OCI-LY7 (cell line): ENCODE data around the gene AAK1. TPM values are rescaled to one million over a fixed set of nuclear protein-coding genes. Genes with fewer than 3 reads are reported as not detected.

Experiments used
- BruUV-seq: library from RNA; stranded (reverse); fragments of 400-500 nt; replicated peaks from 2 replicates; lab custom pipeline; 2021; lab: Mats Ljungman, UMichigan
- CTCF ChIA-PET: fragments of 300-600 bp; sonication (Branson Sonifier 250); formaldehyde crosslinking; loops from one replicate; lab custom pipeline; 2022; ENCODE audit warnings: antibody characterized with exemption; ENCODE audit not compliant: unreplicated experiment; lab: Charles Lee
- POLR2A ChIA-PET: fragments of 300-600 bp; sonication (Branson Sonifier 250); formaldehyde crosslinking; loops from one replicate; lab custom pipeline; 2022; ENCODE audit warnings: antibody characterized with exemption; lab: Charles Lee
- DNase-seq: peaks from one replicate; pipeline ENCODE4 v3.0.0-alpha.2; 2015; ENCODE audit warnings: low spot score
- H2AFZ ChIP-seq: fragments of 200-600 bp; sonication (generic), shearing (Covaris generic); 2 replicates; pipeline ENCODE4 v1.6.1; 2014; ENCODE audit warnings: mild to moderate bottlenecking, antibody characterized with exemption, low read length, moderate library complexity
- H3K27ac ChIP-seq: fragments of 200-600 bp; sonication (generic); 2 replicates; pipeline ENCODE4 v1.5.1; 2014; ENCODE audit warnings: mixed run types, low read depth, mild to moderate bottlenecking, moderate library complexity, low read length, inconsistent platforms; ENCODE audit not compliant: poor library complexity, severe bottlenecking
- H3K36me3 ChIP-seq: fragments of 200-600 bp; sonication (generic); 2 replicates; pipeline ENCODE4 v1.6.1; 2014; ENCODE audit warnings: mild to moderate bottlenecking, antibody characterized with exemption, low read length, moderate library complexity, mixed read lengths; ENCODE audit not compliant: insufficient read depth
- H3K4me1 ChIP-seq: fragments of 200-600 bp; sonication (generic); 2 replicates; pipeline ENCODE4 v1.5.1; 2014; ENCODE audit warnings: mild to moderate bottlenecking, low read length; ENCODE audit not compliant: insufficient read depth, poor library complexity, severe bottlenecking
- H3K4me2 ChIP-seq: fragments of 200-600 bp; sonication (generic); 2 replicates; pipeline ENCODE4 v1.6.1; 2014; ENCODE audit warnings: mild to moderate bottlenecking, low read length
- H3K4me3 ChIP-seq: fragments of 200-600 bp; sonication (generic); 2 replicates; pipeline ENCODE4 v1.5.1; 2014; ENCODE audit warnings: mild to moderate bottlenecking, low read depth, low read length; ENCODE audit not compliant: poor library complexity, severe bottlenecking
- H3K79me2 ChIP-seq: fragments of 200-600 bp; sonication (generic); 2 replicates; pipeline ENCODE4 v1.6.1; 2016; ENCODE audit warnings: low read depth, mild to moderate bottlenecking, low read length, moderate library complexity, mixed read lengths; ENCODE audit not compliant: insufficient read depth
- H3K9me2 ChIP-seq: fragments of 200-600 bp; sonication (generic); 2 replicates; pipeline ENCODE4 v1.6.1; 2016; ENCODE audit warnings: mild to moderate bottlenecking, low read length, mixed read lengths; ENCODE audit not compliant: insufficient read depth
- H3K9me3 ChIP-seq: fragments of 200-600 bp; sonication (generic); 2 replicates; pipeline ENCODE4 v1.6.1; 2014; ENCODE audit warnings: mild to moderate bottlenecking, mixed run types, low read length, mixed read lengths
- H4K20me1 ChIP-seq: fragments of 200-600 bp; sonication (generic); 2 replicates; pipeline ENCODE4 v1.6.1; 2014; ENCODE audit warnings: mild to moderate bottlenecking, antibody characterized with exemption, low read length, moderate library complexity, mixed read lengths; ENCODE audit not compliant: insufficient read depth
- CTCF ChIP-seq: fragments of 200-600 bp; sonication (generic); conservative IDR thresholded peaks from 2 replicates; pipeline ENCODE4 v1.5.1; 2014; ENCODE audit warnings: mild to moderate bottlenecking, antibody characterized with exemption, low read length, moderate library complexity, mixed read lengths
- EZH2phosphoT487 ChIP-seq: fragments of 200-600 bp; sonication (generic); IDR thresholded peaks from 2 replicates; pipeline ENCODE4 v1.6.1; 2018; ENCODE audit warnings: low read depth, borderline replicate concordance, mild to moderate bottlenecking, mixed run types, antibody characterized with exemption, low read length, moderate library complexity, mixed read lengths
- intact Hi-C: fragments of 100-400 bp; cut with micrococcal nuclease; formaldehyde crosslinking; loops from one replicate; pipeline ENCODE4 v1.10.0; 2022; ENCODE audit not compliant: unreplicated experiment
- total RNA-seq, 2 experiments: library from RNA; depleted of rRNA in 1 of 2; stranded (reverse); fragments of >200 nt in 1 of 2; shearing (Covaris generic) in 1 of 2; gene quantifications; 2 replicates each; pipeline ENCODE4 v1.2.3, GENCODE V29; 2014 to 2022

AAK1 gene
- total RNA-seq, 2 experiments from 2014 or later = 8.3 to 8.5 TPM

- Histone ChIP-seq H3K4me2 (no peak overlapping the region; the same call in 1 of the 2 replicates), H2AFZ (no peak overlapping the region), H4K20me1 (no peaks in the 10 kb centered on the region), H3K79me2 (peaks cover 6% of the 10 kb centered on the region; the same call in 1 of the 2 replicates), H3K27ac (no peak overlapping the region), H3K4me1 (peaks cover 13% of the 10 kb centered on the region), H3K36me3 (peaks cover 3% of the 10 kb centered on the region; the same call in 1 of the 2 replicates), H3K9me2 (no peaks in the 10 kb centered on the region), H3K4me3 (no peak overlapping the region), H3K9me3 (no peaks in the 10 kb centered on the region)
- DNase-seq = no peak
- CTCF ChIA-PET = no interaction called here
- POLR2A ChIA-PET = interaction anchor here (0.7 to 1.3 kb wide), 3 partner anchors 17 to 696 kb away, joined by 3 to 9 read pairs (median 3); no protein-coding TSS in a partner anchor
- no TSS peak for BruUV-seq
- intact Hi-C loops = loop anchor here (10.0 kb wide), 1 partner anchor 210 kb away; the partner anchor contains the start of gene AAK1
- TF ChIP-seq CTCF (no peak), EZH2phosphoT487 (no peak)
Observed at GRCh38 chr2:69434753-69435152, 208.8 kb downstream of the AAK1 start.

- Histone ChIP-seq H3K36me3 (peaks cover 19% of the 10 kb centered on the region), H3K79me2 (no peaks in the 10 kb centered on the region), H3K9me2 (no peaks in the 10 kb centered on the region), H4K20me1 (no peaks in the 10 kb centered on the region), H3K4me2 (no peak overlapping the region), H3K4me1 (no peaks in the 10 kb centered on the region), H3K4me3 (no peak overlapping the region), H3K9me3 (no peaks in the 10 kb centered on the region), H3K27ac (no peak overlapping the region), H2AFZ (no peak overlapping the region)
- intact Hi-C loops = loop anchor here (10.0 kb wide), 1 partner anchor 215 kb away; the partner anchor contains the start of gene AAK1
- no peak for TF ChIP-seq EZH2phosphoT487
- TF ChIP-seq CTCF = no peak
- CTCF ChIA-PET = no interaction called here
- no TSS peak for BruUV-seq
- POLR2A ChIA-PET = no interaction called here
- DNase-seq = no peak
Observed at GRCh38 chr2:69429491-69430183, 213.9 kb downstream of the AAK1 start.

- BruUV-seq = TSS peak; percentile 25
Observed at GRCh38 chr2:69428981-69429380, 214.6 kb downstream of the AAK1 start.

More at GRCh38 chr2:69428981-69429380, 214.6 kb downstream of the AAK1 start:
- DNase-seq = no peak
- H3K9me2 ChIP-seq = no peaks in the 10 kb centered on the region
- no peaks in the 10 kb centered on the region for H3K4me1 ChIP-seq
- no peaks in the 10 kb centered on the region for H4K20me1 ChIP-seq
- no peaks in the 10 kb centered on the region for H3K9me3 ChIP-seq
- peaks cover 19% of the 10 kb centered on the region for H3K36me3 ChIP-seq
- no peak overlapping the region for H3K4me3 ChIP-seq
- intact Hi-C loops = no loop called here
- ChIA-PET POLR2A (no interaction called here), CTCF (no interaction called here)
- no peak for TF ChIP-seq CTCF
- TF ChIP-seq EZH2phosphoT487 = no peak
- H3K79me2 ChIP-seq = no peaks in the 10 kb centered on the region
- H3K4me2 ChIP-seq = no peak overlapping the region
- no peak overlapping the region for H2AFZ ChIP-seq
- no peak overlapping the region for H3K27ac ChIP-seq
